HepG2 (cell line): Measurements from ENCODE around the gene PSMA7. TPM values are rescaled to one million over a fixed set of nuclear protein-coding genes. Genes with fewer than 3 reads are reported as not detected.

Experiments
- ELF1 ChIP-seq: sonication (generic); formaldehyde crosslinking; IDR thresholded peaks from 2 replicates; pipeline ENCODE4 v1.4.0; 2020; ENCODE audit warnings: missing genetic modification reagents
- FOSL2 ChIP-seq: sonication (generic); formaldehyde crosslinking; IDR thresholded peaks from 2 replicates; pipeline ENCODE4 v1.4.0; 2020; ENCODE audit warnings: missing genetic modification reagents
- FOXK1 ChIP-seq: sonication (generic); formaldehyde crosslinking; IDR thresholded peaks from 2 replicates; pipeline ENCODE4 v1.4.0; 2020; ENCODE audit warnings: low read depth, missing genetic modification reagents, borderline replicate concordance
- GATAD2A ChIP-seq: IDR thresholded peaks from 2 replicates; pipeline ENCODE4 v1.6.1; 2016
- GMEB1 ChIP-seq: sonication (generic); formaldehyde crosslinking; IDR thresholded peaks from 2 replicates; pipeline ENCODE4 v1.5.1; 2020; ENCODE audit warnings: missing genetic modification reagents, mild to moderate bottlenecking, borderline replicate concordance
- HDAC2 ChIP-seq: sonication (generic); formaldehyde crosslinking; IDR thresholded peaks from 2 replicates; pipeline ENCODE4 v1.4.0; 2020; ENCODE audit warnings: missing genetic modification reagents
- HMGXB4 ChIP-seq, 2 experiments: sonication (generic) in 1 of 2; formaldehyde crosslinking in 1 of 2; IDR thresholded peaks; 2 replicates each; pipeline versions ENCODE4 v1.4.0 to v1.6.1; 2018 to 2020; ENCODE audit warnings: missing genetic modification reagents in 2 of 2, borderline replicate concordance in 1 of 2, low read depth in 1 of 2, mild to moderate bottlenecking in 1 of 2, missing biosample characterization in 1 of 2
- HOXA3 ChIP-seq: sonication (generic); formaldehyde crosslinking; IDR thresholded peaks from 2 replicates; pipeline ENCODE4 v1.5.0; 2020; ENCODE audit warnings: missing genetic modification reagents
- IRX3 ChIP-seq: sonication (generic); formaldehyde crosslinking; IDR thresholded peaks from 2 replicates; pipeline ENCODE4 v1.8.1; 2023; ENCODE audit warnings: mild to moderate bottlenecking, low read depth, missing genetic modification reagents, borderline replicate concordance
- KLF11 ChIP-seq: IDR thresholded peaks from 2 replicates; pipeline ENCODE4 v1.6.1; 2016; ENCODE audit warnings: missing compliant biosample characterization
- KLF12 ChIP-seq: sonication (generic); formaldehyde crosslinking; IDR thresholded peaks from 2 replicates; pipeline ENCODE4 v1.4.0; 2020; ENCODE audit warnings: missing genetic modification reagents, borderline replicate concordance
- MBD4 ChIP-seq: IDR thresholded peaks from 2 replicates; pipeline ENCODE4 v1.6.1; 2012; ENCODE audit warnings: low read length, inconsistent platforms, borderline replicate concordance
- NKX3-1 ChIP-seq: sonication (generic); formaldehyde crosslinking; IDR thresholded peaks from 2 replicates; pipeline ENCODE4 v1.5.0; 2020; ENCODE audit warnings: missing genetic modification reagents
- POLR2AphosphoS2 ChIP-seq: IDR thresholded peaks from 2 replicates; pipeline ENCODE4 v1.6.1; 2011; ENCODE audit warnings: low read depth, low read length, improper control_type of control experiment
- PPARG ChIP-seq: conservative IDR thresholded peaks from 2 replicates; pipeline ENCODE4 v1.6.1; 2016; ENCODE audit warnings: missing biosample characterization, missing genetic modification reagents
- TFE3 ChIP-seq: IDR thresholded peaks from 2 replicates; pipeline ENCODE4 v1.6.1; 2016
- ZBTB21 ChIP-seq: sonication (generic); formaldehyde crosslinking; IDR thresholded peaks from 2 replicates; pipeline ENCODE4 v1.4.0; 2020; ENCODE audit warnings: missing genetic modification reagents
- ZBTB25 ChIP-seq: IDR thresholded peaks from 2 replicates; pipeline ENCODE4 v1.6.1; 2018; ENCODE audit warnings: missing genetic modification reagents
- ZKSCAN8 ChIP-seq: IDR thresholded peaks from 2 replicates; pipeline ENCODE4 v1.6.1; 2016; ENCODE audit warnings: borderline replicate concordance, missing genetic modification reagents, missing compliant biosample characterization
- ZNF12 ChIP-seq: sonication (generic); formaldehyde crosslinking; IDR thresholded peaks from 2 replicates; pipeline ENCODE4 v1.5.0; 2020; ENCODE audit warnings: missing genetic modification reagents
- ZNF720 ChIP-seq: sonication (generic); formaldehyde crosslinking; IDR thresholded peaks from 2 replicates; pipeline ENCODE4 v1.4.0; 2020; ENCODE audit warnings: missing genetic modification reagents
- polyA plus RNA-seq, 8 experiments: library from polyadenylated mRNA; depleted of rRNA in 3 of 8; stranded (reverse) in 7 of 8; unstranded in 1 of 8; fragments of >200 nt; fragmentation: Illumina TruSeq in 4 of 8; extraction: Trizol in 4 of 8; gene quantifications; 2 replicates each; pipeline versions ENCODE4 v1.2.1 to v1.2.3, GENCODE V29; 2011 to 2016; ENCODE audit warnings: low read depth in 4 of 8, missing spikeins in 1 of 8, mixed read lengths in 1 of 8; ENCODE audit not compliant: insufficient read depth in 1 of 8
- total RNA-seq, 5 experiments: library from RNA; depleted of rRNA; stranded (reverse); fragments of >200 nt; fragmentation: Illumina TruSeq; extraction: Trizol; gene quantifications; 2 replicates each; pipeline ENCODE4 v1.2.3, GENCODE V29; 2016; ENCODE audit warnings: low read depth in 1 of 5
- TF ChIP-seq, protein P1 (sequence below): sonication (generic); formaldehyde crosslinking; IDR thresholded peaks from 2 replicates; pipeline ENCODE4 v1.4.0; 2020; ENCODE audit warnings: mild to moderate bottlenecking, low read depth, missing genetic modification reagents

Gene PSMA7
- total and polyA plus RNA-seq, 2 of the 13 experiments (the other 11 are each of a cell fraction or from before 2014, with no cell fraction given), result 531 to 631 TPM

GRCh38 chr20:62136283-62137091, 6.7 kb downstream of the PSMA7 start (continued):
- TF ChIP-seq HDAC2 (CRISPR knock-in tag) (no peak), FOXK1 (CRISPR knock-in tag) (0 out of 2 replicates have a peak, but pooled peaks have one; percentile 12), ZNF720 (CRISPR knock-in tag) (no peak), HMGXB4 (CRISPR knock-in tag; IDR thresholded peaks at IDR 0.05; ENCODE audit: borderline replicate concordance in 1 of 2, low read depth in 1 of 2) (peak; percentile 34 to 46; a peak in 2 of 4 replicates), ZKSCAN8 (CRISPR knock-in tag) (no peak), PPARG (CRISPR knock-in tag) (peak; percentile 61; the same call in 1 of the 2 replicates), KLF11 (0 out of 2 replicates have a peak, but pooled peaks have one; percentile 6), ZBTB21 (CRISPR knock-in tag) (0 out of 2 replicates have a peak, but pooled peaks have one; percentile 2), MBD4 (0 out of 2 replicates have a peak, but pooled peaks have one; percentile 70), POLR2AphosphoS2 (0 out of 2 replicates have a peak, but pooled peaks have one; percentile 28), FOSL2 (CRISPR knock-in tag) (0 out of 2 replicates have a peak, but pooled peaks have one; percentile 28), ZNF12 (CRISPR knock-in tag) (peak; percentile 73; the same call in 1 of the 2 replicates), TFE3 (0 out of 2 replicates have a peak, but pooled peaks have one; percentile 20), IRX3 (CRISPR knock-in tag) (0 out of 2 replicates have a peak, but pooled peaks have one; percentile 31), ZBTB25 (CRISPR knock-in tag) (peak; percentile 41; the same call in 1 of the 2 replicates), ELF1 (CRISPR knock-in tag) (0 out of 2 replicates have a peak, but pooled peaks have one; percentile 10), GMEB1 (CRISPR knock-in tag) (0 out of 2 replicates have a peak, but pooled peaks have one; percentile 9), KLF12 (CRISPR knock-in tag) (0 out of 2 replicates have a peak, but pooled peaks have one; percentile 50), GATAD2A (CRISPR knock-in tag) (peak; percentile 43; the same call in 1 of the 2 replicates), NKX3-1 (CRISPR knock-in tag) (peak; percentile 23; the same call in 1 of the 2 replicates), HOXA3 (CRISPR knock-in tag) (peak; percentile 18; the same call in 1 of the 2 replicates)
- TF ChIP-seq, protein P1, sequence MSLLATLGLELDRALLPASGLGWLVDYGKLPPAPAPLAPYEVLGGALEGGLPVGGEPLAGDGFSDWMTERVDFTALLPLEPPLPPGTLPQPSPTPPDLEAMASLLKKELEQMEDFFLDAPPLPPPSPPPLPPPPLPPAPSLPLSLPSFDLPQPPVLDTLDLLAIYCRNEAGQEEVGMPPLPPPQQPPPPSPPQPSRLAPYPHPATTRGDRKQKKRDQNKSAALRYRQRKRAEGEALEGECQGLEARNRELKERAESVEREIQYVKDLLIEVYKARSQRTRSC, result no peak
